ENCODE data around the gene SHLD1.

DNA sequence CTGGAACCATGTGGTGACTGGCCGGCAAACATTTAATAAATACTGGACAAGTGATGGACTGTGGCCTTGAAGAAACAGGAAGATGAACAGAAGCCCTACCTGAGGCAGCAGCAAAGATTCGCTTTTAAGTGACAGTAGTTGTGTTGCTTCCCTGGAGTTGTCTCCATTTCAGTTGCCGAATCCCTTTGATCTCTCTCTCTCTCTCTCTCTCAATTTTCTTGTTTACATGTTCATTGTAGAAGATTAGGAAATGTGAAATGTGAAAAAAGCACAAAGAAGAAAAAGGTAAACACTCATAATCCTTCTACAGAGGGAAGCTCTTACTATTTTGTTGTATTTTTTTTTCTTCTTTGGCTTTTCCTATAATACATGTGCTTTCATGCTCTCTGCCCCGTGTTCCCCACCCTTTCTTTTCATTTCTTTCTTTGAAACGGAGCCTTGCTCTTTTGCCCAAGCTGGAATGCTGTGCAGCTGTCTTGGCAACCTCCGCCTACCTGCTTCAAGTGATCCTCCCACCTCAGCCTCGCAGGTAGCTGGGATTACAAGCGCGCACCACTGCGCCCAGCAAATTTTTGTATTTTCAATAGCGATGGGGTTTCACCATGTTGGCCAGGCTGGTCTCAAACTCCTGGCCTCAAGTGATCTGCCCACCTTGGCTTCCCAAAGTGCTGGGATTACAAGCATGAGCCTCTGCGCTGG, 81.5 kb downstream of the SHLD1 start:
- TF ChIP-seq REST (IDR thresholded peaks at IDR 0.05; ENCODE audit: low read depth), result no peak
- TF ChIP-seq, protein P1, sequence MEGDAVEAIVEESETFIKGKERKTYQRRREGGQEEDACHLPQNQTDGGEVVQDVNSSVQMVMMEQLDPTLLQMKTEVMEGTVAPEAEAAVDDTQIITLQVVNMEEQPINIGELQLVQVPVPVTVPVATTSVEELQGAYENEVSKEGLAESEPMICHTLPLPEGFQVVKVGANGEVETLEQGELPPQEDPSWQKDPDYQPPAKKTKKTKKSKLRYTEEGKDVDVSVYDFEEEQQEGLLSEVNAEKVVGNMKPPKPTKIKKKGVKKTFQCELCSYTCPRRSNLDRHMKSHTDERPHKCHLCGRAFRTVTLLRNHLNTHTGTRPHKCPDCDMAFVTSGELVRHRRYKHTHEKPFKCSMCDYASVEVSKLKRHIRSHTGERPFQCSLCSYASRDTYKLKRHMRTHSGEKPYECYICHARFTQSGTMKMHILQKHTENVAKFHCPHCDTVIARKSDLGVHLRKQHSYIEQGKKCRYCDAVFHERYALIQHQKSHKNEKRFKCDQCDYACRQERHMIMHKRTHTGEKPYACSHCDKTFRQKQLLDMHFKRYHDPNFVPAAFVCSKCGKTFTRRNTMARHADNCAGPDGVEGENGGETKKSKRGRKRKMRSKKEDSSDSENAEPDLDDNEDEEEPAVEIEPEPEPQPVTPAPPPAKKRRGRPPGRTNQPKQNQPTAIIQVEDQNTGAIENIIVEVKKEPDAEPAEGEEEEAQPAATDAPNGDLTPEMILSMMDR (IDR thresholded peaks at IDR 0.05 in 2 of 3, conservative IDR thresholded peaks at IDR 0.05 in 1 of 3; ENCODE audit: borderline replicate concordance in 1 of 3, insufficient read depth in 1 of 3, low read depth in 2 of 3, low read length in 2 of 3), result no peak
- no peak for TF ChIP-seq EZH2phosphoT487 (IDR thresholded peaks at IDR 0.05; ENCODE audit: borderline replicate concordance)
- TF ChIP-seq POLR2A (IDR thresholded peaks at IDR 0.05; ENCODE audit: borderline replicate concordance, extremely low read depth, insufficient read depth, insufficient read length), result no peak
- no peak for TF ChIP-seq POLR2AphosphoS5 (IDR thresholded peaks at IDR 0.05; ENCODE audit: low read depth, low read length)
- TF ChIP-seq ZFX (IDR thresholded peaks at IDR 0.05), result no peak
- TF ChIP-seq EZH2 (IDR thresholded peaks at IDR 0.05), result no peak
- TF ChIP-seq CEBPB (IDR thresholded peaks at IDR 0.05; ENCODE audit: low read depth), result no peak
- TF ChIP-seq YY1 (IDR thresholded peaks at IDR 0.05; ENCODE audit: extremely low read depth, insufficient replicate concordance, low read depth, low read length), result no peak

Data from HCT116 (cell line).